HepG2 (cell line): ENCODE data around the gene CEBPZOS. TPM values are rescaled to one million over a fixed set of nuclear protein-coding genes. Genes with fewer than 3 reads are reported as not detected.
A peak's percentile ranks its signal among the peaks of the same experiment; 100 is the strongest.

Experiments
- ARNTL ChIP-seq: sonication (generic); formaldehyde crosslinking; IDR thresholded peaks from 2 replicates; pipeline ENCODE4 v1.4.0; 2020; ENCODE audit warnings: mild to moderate bottlenecking, missing genetic modification reagents
- CBFB ChIP-seq: sonication (generic); formaldehyde crosslinking; IDR thresholded peaks from 2 replicates; pipeline ENCODE4 v1.4.0; 2020; ENCODE audit warnings: missing genetic modification reagents
- CHD2 ChIP-seq: IDR thresholded peaks from 2 replicates; pipeline ENCODE4 v1.6.1; 2011; ENCODE audit warnings: low read depth, low read length, improper control_type of control experiment
- CTCF ChIP-seq: sonication (generic); formaldehyde crosslinking; IDR thresholded peaks from 2 replicates; pipeline ENCODE4 v1.5.0; 2020; ENCODE audit warnings: mild to moderate bottlenecking, missing genetic modification reagents, moderate library complexity
- DNMT3B ChIP-seq: conservative IDR thresholded peaks from 2 replicates; pipeline ENCODE4 v1.6.1; 2016; ENCODE audit warnings: missing biosample characterization, control low read depth
- HNRNPL ChIP-seq: fragments of 200-400 bp; formaldehyde crosslinking; IDR thresholded peaks from 2 replicates; pipeline ENCODE4 v1.6.1; 2017; ENCODE audit warnings: mild to moderate bottlenecking, low read depth, low read length
- KDM5B ChIP-seq: sonication (generic); formaldehyde crosslinking; IDR thresholded peaks from 2 replicates; pipeline ENCODE4 v1.4.0; 2020; ENCODE audit warnings: missing genetic modification reagents, mild to moderate bottlenecking, borderline replicate concordance
- MBNL3 ChIP-seq: fragments of 250-450 bp; sonication (Bioruptor Pico); conservative IDR thresholded peaks from 2 replicates; pipeline ENCODE4 v1.8.0; 2022; ENCODE audit warnings: mild to moderate bottlenecking, inconsistent platforms
- MEIS2 ChIP-seq: sonication (generic); formaldehyde crosslinking; IDR thresholded peaks from 2 replicates; pipeline ENCODE4 v1.9.0; 2021; ENCODE audit warnings: mild to moderate bottlenecking, missing genetic modification reagents
- MLLT10 ChIP-seq: sonication (generic); formaldehyde crosslinking; IDR thresholded peaks from 2 replicates; pipeline ENCODE4 v1.4.0; 2020; ENCODE audit warnings: missing genetic modification reagents
- STAG1 ChIP-seq: sonication (generic); formaldehyde crosslinking; IDR thresholded peaks from 2 replicates; pipeline ENCODE4 v1.4.0; 2020; ENCODE audit warnings: missing genetic modification reagents
- TOPORS ChIP-seq: sonication (generic); formaldehyde crosslinking; IDR thresholded peaks from 2 replicates; pipeline ENCODE4 v1.8.0; 2023; ENCODE audit warnings: mild to moderate bottlenecking, missing genetic modification reagents
- ZKSCAN5 ChIP-seq: sonication (generic); formaldehyde crosslinking; IDR thresholded peaks from 2 replicates; pipeline ENCODE4 v1.5.1; 2020; ENCODE audit warnings: mild to moderate bottlenecking, missing genetic modification reagents
- ZMYM2 ChIP-seq: sonication (generic); formaldehyde crosslinking; IDR thresholded peaks from 2 replicates; pipeline ENCODE4 v1.8.0; 2022; ENCODE audit warnings: mild to moderate bottlenecking, missing genetic modification reagents
- ZNF414 ChIP-seq: sonication (generic); formaldehyde crosslinking; IDR thresholded peaks from 2 replicates; pipeline ENCODE4 v1.5.0; 2020; ENCODE audit warnings: missing genetic modification reagents
- ZNF430 ChIP-seq: sonication (generic); formaldehyde crosslinking; IDR thresholded peaks from 2 replicates; pipeline ENCODE4 v1.9.0; 2021; ENCODE audit warnings: mild to moderate bottlenecking, missing genetic modification reagents
- ZNF607 ChIP-seq: sonication (generic); formaldehyde crosslinking; IDR thresholded peaks from 2 replicates; pipeline ENCODE4 v1.5.1; 2020; ENCODE audit warnings: missing genetic modification reagents, mild to moderate bottlenecking, borderline replicate concordance
- ZNF629 ChIP-seq: sonication (generic); formaldehyde crosslinking; conservative IDR thresholded peaks from 2 replicates; pipeline ENCODE4 v1.5.0; 2020; ENCODE audit warnings: missing genetic modification reagents
- ZNF660 ChIP-seq: sonication (generic); formaldehyde crosslinking; IDR thresholded peaks from 2 replicates; pipeline ENCODE4 v1.5.1; 2020; ENCODE audit warnings: mild to moderate bottlenecking, low read depth, missing genetic modification reagents, borderline replicate concordance
- polyA plus RNA-seq, 8 experiments: library from polyadenylated mRNA; depleted of rRNA in 3 of 8; stranded (reverse) in 7 of 8; unstranded in 1 of 8; fragments of >200 nt; fragmentation: Illumina TruSeq in 4 of 8; extraction: Trizol in 4 of 8; gene quantifications; 2 replicates each; pipeline versions ENCODE4 v1.2.1 to v1.2.3, GENCODE V29; 2011 to 2016; ENCODE audit warnings: low read depth in 4 of 8, missing spikeins in 1 of 8, mixed read lengths in 1 of 8; ENCODE audit not compliant: insufficient read depth in 1 of 8
- total RNA-seq, 5 experiments: library from RNA; depleted of rRNA; stranded (reverse); fragments of >200 nt; fragmentation: Illumina TruSeq; extraction: Trizol; gene quantifications; 2 replicates each; pipeline ENCODE4 v1.2.3, GENCODE V29; 2016; ENCODE audit warnings: low read depth in 1 of 5
- TF ChIP-seq, protein P1 (sequence below): sonication (generic); formaldehyde crosslinking; IDR thresholded peaks from 2 replicates; pipeline ENCODE4 v1.8.0; 2022; ENCODE audit warnings: missing genetic modification reagents, mild to moderate bottlenecking, borderline replicate concordance
- TF ChIP-seq, protein P2 (sequence below): sonication (generic); formaldehyde crosslinking; conservative IDR thresholded peaks from 2 replicates; pipeline ENCODE4 v1.4.0; 2020; ENCODE audit warnings: missing genetic modification reagents
- TF ChIP-seq, protein P3 (sequence below): sonication (generic); formaldehyde crosslinking; IDR thresholded peaks from 2 replicates; pipeline ENCODE4; 2020; ENCODE audit warnings: missing genetic modification reagents, mild to moderate bottlenecking, borderline replicate concordance

CEBPZOS gene
- total and polyA plus RNA-seq, 2 of the 13 experiments (the other 11 are each of a cell fraction or from before 2014, with no cell fraction given), result 18.6 to 44.7 TPM

GRCh38 chr2:37156857-37157714 is 39.2 kb upstream of the CEBPZOS start, which contains the start of gene EIF2AK2 (continued):
- TF ChIP-seq ZMYM2 (CRISPR knock-in tag) (0 out of 2 replicates have a peak, but pooled peaks have one; percentile 55), STAG1 (CRISPR knock-in tag) (no peak), TOPORS (CRISPR knock-in tag) (peak; percentile 89), ZKSCAN5 (CRISPR knock-in tag) (no peak), ZNF660 (CRISPR knock-in tag) (no peak), HNRNPL (peak; percentile 84), ZNF414 (CRISPR knock-in tag) (peak; percentile 78; the same call in 1 of the 2 replicates), MLLT10 (no peak), MEIS2 (CRISPR knock-in tag) (peak; percentile 37; the same call in 1 of the 2 replicates), MBNL3 (CRISPR knock-in tag) (no peak), DNMT3B (CRISPR knock-in tag) (peak; percentile 65; the same call in 1 of the 2 replicates), CTCF (peak; percentile 5; the same call in 1 of the 2 replicates), ZNF629 (CRISPR knock-in tag) (no peak), ZNF430 (CRISPR knock-in tag) (peak; percentile 78), KDM5B (CRISPR knock-in tag) (peak; percentile 93), ARNTL (CRISPR knock-in tag) (peak; percentile 45; the same call in 1 of the 2 replicates), CHD2 (peak; percentile 95), ZNF607 (peak; percentile 79; the same call in 1 of the 2 replicates), CBFB (CRISPR knock-in tag) (peak; percentile 24; the same call in 1 of the 2 replicates)
- TF ChIP-seq, protein P1, sequence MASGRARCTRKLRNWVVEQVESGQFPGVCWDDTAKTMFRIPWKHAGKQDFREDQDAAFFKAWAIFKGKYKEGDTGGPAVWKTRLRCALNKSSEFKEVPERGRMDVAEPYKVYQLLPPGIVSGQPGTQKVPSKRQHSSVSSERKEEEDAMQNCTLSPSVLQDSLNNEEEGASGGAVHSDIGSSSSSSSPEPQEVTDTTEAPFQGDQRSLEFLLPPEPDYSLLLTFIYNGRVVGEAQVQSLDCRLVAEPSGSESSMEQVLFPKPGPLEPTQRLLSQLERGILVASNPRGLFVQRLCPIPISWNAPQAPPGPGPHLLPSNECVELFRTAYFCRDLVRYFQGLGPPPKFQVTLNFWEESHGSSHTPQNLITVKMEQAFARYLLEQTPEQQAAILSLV, result peak; percentile 26; the same call in 1 of the 2 replicates
- TF ChIP-seq, protein P2, sequence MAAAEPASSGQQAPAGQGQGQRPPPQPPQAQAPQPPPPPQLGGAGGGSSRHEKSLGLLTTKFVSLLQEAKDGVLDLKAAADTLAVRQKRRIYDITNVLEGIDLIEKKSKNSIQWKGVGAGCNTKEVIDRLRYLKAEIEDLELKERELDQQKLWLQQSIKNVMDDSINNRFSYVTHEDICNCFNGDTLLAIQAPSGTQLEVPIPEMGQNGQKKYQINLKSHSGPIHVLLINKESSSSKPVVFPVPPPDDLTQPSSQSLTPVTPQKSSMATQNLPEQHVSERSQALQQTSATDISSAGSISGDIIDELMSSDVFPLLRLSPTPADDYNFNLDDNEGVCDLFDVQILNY (CRISPR knock-in tag), result 0 out of 2 replicates have a peak, but pooled peaks have one; percentile 29
- TF ChIP-seq, protein P3, sequence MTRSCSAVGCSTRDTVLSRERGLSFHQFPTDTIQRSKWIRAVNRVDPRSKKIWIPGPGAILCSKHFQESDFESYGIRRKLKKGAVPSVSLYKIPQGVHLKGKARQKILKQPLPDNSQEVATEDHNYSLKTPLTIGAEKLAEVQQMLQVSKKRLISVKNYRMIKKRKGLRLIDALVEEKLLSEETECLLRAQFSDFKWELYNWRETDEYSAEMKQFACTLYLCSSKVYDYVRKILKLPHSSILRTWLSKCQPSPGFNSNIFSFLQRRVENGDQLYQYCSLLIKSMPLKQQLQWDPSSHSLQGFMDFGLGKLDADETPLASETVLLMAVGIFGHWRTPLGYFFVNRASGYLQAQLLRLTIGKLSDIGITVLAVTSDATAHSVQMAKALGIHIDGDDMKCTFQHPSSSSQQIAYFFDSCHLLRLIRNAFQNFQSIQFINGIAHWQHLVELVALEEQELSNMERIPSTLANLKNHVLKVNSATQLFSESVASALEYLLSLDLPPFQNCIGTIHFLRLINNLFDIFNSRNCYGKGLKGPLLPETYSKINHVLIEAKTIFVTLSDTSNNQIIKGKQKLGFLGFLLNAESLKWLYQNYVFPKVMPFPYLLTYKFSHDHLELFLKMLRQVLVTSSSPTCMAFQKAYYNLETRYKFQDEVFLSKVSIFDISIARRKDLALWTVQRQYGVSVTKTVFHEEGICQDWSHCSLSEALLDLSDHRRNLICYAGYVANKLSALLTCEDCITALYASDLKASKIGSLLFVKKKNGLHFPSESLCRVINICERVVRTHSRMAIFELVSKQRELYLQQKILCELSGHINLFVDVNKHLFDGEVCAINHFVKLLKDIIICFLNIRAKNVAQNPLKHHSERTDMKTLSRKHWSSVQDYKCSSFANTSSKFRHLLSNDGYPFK (CRISPR knock-in tag), result peak; percentile 31; the same call in 1 of the 2 replicates
